DMS153 (cell line): Measurements from ENCODE around the gene SGCD.
"Not testable (repeated sequence)": the region's sequence is repeated elsewhere in the genome, so short reads cannot be mapped to it uniquely, and the experiment has no call there.

Source experiments
- DNase-seq: peaks from one replicate; lab custom pipeline; 2025; lab: John Stamatoyannopoulos, UW

SGCD gene

GRCh38 chr5:156582193-156582598 lies 255.2 kb downstream of the SGCD start:
- no peak for DNase-seq

DNA sequence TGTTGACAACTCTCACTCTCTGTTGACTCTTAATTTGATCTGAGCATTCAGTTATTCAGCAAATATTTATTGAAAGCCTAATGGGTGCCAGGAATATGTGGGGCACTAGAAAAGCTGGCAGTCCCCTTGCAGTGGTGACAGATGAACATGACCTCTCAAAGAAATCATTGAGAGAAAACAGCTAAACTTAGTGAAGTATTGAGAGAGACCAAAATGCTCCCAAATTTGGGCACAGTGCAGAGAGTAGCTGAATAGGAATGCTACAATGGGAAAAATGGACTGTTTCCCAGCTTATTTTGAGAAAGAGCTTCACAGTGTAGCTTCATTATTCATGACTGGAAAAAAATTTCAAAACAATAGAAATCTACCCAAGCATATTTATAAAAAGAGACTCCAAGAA lies 257.9 kb downstream of the SGCD start:
- DNase-seq = no peak

GRCh38 chr5:156585999-156586398 lies 259.0 kb downstream of the SGCD start:
- DNase-seq = no peak

DNA sequence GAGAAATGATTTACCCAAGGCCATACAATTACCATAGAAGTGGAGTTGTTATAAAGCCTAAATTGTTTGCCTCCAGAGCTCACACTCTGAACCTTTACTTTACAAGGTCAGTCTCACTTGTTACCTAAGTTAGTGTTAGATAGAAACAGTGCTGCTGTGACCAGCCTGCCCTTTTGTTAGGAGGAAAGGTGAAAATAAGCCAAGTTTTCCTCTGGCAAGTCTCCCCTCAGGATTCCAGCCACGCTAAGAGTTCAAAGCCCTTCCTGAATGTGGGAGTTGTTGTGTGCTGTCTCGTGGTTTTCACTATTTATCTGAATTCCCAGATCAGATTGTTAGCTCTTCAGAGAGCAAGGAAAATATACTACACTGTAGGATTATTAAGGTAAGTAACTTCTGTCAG lies 260.0 kb downstream of the SGCD start:
- DNase-seq = no peak

GRCh38 chr5:156588306-156588705 lies 261.3 kb downstream of the SGCD start:
- no peak for DNase-seq

DNA sequence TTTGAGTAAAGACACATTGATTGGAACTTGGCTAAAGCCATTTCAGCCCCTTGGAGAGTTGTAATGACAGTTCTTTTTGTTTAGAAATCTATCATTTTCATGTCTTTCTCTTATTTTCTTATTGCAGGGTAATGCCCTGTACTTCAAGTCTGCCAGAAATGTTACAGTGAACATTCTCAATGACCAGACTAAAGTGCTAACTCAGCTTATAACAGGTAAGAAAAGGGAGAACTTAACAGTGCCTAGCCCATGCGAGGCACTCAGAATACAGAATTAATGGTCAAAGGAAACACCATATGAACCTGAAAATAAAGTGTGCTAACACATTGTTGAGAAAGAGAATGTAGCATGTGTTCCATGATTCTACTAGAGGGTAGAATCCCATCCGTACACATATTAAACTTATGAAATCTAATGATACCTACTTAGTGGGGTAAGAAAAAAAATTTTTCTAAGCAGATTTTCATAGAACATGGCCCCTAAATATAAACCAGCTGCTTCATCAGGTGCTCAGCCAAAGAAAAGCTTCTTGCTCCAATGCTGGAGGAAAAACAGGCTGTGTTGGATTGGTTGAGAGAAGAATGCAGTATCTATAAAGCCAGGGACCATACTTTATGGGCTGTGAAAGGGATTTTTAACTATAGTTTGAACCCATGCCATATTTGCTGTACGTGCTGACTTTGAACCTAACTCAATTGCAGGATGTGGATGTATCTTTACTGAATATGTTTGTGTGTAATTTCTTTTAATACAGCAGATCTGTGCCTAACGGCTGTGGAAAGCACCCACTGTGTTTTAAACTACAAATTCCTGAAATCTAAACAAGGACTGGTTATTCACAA lies 262.4 kb downstream of the SGCD start:
- DNase-seq = no peak

- DNase-seq = no peak
These were observed 262.9 kb downstream of the SGCD start for GRCh38 chr5:156589946-156590216.

DNA sequence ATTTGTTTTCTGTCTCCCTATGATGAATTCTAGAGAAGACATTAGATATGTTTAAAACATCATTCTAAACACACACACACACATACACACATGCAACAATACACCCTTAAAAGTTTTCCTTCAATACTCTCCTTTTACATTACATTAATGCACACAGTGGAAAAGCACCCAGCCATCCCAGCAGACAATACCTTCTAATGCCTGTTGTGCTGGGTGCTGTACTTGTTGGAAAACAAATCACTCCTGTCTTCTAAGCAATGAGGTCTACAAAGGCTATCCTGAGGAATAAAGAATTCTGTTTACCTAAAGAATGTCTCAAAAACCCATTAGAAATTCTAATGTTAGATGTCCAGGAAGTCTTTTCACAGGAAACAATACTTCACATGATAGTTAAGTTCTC lies 264.0 kb downstream of the SGCD start:
- no peak for DNase-seq

- no peak for DNase-seq
These were observed 264.7 kb downstream of the SGCD start for GRCh38 chr5:156591631-156592030.

GRCh38 chr5:156593546-156593945 lies 266.6 kb downstream of the SGCD start:
- DNase-seq = no peak

DNA sequence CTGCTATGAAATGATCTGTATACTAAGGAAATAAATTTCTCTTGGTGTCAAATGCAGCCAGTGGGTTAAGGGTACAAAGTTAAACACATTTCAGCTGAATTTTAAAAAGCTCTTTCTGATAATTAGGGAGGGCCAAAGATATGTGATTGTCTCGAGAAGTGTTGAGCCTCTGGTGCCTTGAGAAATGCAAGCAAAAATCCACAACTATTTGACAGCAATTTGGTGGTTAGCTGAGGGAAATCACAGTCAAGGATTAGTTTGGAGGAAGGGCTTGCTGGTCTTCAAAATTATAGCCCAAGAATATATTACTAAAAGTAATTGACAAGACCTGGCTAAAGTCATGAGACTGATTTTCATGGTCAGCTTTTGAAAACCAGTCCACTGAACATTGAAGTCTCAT lies 267.4 kb downstream of the SGCD start:
- DNase-seq = no peak

DNA sequence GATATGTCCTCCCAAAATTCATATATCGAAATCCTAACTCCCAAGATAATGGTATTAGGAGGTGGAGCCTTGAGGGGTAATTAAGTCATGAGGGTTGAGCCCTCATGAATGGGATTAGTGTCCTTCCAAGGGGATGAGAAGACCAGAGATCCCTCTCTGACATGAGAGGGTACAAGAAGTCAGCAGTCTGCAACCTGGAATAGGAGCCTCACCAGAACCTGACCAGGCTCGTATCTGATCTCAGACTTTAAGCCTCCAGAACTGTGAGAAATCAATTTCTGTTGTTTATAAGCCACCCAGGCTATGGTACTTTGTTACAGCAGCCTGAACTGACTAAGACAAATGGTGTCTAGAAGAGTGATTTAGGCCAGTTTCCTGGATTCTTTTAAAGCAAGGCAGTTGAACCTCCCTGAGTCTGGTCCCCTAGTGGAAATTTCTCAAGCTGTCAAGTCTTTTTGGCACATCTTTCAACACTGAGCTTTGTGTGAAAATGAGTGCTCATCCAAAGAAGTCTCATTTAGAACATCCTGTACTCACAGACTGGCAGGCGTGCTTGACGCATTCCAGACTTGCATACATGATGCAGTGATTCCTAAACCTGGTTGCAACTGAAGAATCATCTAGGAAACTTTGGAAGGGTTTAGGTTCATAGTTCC lies 268.3 kb downstream of the SGCD start:
- no peak for DNase-seq

DNA sequence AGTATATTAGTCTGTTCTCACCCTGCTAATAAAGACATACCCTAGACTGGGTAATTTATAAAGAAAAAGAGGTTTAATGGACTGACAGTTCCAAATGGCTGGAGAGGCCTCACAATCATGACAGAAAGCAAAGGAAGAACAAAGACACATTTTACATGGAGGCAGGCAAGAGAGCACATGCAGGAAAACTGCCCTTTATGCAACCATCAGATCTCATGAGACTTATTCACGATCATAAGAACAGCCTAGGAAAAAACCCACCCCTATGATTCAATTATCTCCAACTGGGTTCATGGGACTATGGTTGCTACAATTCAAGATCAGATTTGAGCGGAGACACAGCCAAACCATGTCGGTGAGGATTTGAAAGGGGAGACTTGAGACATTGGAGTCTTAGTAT lies 270.3 kb downstream of the SGCD start:
- no peak for DNase-seq

DNA sequence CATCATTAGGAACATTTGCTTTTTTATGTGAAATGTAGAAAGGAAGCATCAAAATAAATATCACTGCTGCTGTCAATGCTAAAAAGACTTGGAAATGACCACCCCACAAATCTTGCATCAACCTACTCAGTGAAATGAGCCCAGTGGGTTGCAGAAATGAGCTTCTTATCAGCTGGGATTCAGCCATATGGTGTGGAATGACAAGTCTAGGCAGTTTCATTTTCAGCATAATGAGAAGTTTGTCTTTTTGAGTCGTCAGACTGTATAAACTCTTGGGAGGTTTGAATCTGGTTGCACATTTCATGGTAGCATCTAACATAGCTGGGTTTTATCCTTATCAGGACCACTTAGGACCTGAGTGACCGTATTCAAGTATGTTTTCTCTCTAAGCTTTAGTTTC lies 272.0 kb downstream of the SGCD start:
- DNase-seq = no peak

- not testable (repeated sequence) for DNase-seq
These were observed 283.6 kb downstream of the SGCD start for GRCh38 chr5:156610582-156610981.

- DNase-seq = no peak
These were observed 288.9 kb downstream of the SGCD start for GRCh38 chr5:156615901-156616300.

DNA sequence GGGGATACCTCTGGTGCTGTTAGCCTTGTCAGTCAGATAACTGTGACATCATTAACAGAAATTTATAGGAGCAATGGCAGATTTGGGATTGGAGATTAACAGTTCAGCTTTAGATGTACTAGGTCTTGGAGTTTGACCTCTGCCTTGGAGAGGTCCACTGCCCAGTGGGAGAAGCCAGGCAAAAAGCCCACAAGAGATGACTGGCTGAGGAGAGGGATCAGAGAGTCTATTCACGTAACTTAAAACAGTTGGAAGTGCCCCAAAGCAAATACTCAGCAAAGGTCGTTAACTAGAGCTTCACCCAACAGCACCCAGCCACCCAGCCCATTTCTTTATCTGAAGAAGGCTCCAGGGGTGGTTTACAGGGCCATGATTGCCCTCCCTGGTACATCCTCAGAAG lies 290.5 kb downstream of the SGCD start:
- no peak for DNase-seq

DNA sequence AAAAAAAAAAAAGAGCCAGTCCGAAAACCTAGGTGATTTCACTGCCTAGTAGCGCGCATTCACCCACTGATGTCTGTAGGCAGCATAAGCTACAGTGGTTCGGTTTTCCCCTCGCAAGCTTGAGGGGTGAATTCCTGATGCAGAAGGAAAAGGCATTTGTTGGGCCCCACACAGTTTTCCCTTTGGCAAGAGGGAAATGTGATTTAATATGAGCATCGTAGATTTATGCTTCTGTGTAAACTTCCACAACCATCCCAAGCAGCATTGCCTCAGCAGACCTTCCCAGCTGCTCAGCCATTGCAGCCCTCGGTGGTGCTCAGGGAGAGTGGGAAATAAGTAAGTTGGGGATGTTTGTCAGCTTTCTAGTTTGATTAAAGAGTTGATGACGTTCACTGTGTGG lies 291.6 kb downstream of the SGCD start:
- no peak for DNase-seq

- no peak for DNase-seq
These were observed 294.8 kb downstream of the SGCD start for GRCh38 chr5:156621719-156622118.

DNA sequence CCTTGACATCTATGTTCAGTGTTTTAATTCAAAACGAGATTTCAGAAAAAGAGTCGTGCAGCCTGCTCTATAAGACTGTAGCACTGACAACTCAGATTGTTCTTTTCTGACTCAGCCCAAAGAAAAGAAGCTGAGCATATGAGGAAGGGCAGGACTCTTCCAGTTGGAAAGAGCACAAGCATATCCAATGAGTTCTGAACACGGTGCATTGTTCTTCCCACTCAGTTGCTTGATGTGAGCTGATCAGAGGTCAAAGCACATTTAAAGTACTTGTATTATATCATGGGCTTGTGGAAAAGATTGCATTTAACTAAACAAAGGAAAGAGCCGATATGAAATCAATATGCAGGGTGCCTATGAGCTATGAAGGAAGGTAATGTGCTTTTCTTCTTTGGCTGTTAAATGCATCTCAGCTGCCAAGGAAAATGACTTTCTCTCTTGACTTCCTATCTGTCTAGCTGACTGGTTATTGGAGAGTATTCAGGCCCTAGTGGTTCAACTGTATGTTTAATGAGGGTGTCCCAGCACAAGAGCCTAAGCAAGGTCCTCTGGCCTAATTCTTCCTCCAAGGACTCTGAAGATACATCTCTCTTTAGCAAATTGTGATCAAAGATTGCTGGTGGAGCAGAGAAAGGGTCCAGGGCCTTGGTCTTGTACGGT lies 296.5 kb downstream of the SGCD start:
- no peak for DNase-seq

DNA sequence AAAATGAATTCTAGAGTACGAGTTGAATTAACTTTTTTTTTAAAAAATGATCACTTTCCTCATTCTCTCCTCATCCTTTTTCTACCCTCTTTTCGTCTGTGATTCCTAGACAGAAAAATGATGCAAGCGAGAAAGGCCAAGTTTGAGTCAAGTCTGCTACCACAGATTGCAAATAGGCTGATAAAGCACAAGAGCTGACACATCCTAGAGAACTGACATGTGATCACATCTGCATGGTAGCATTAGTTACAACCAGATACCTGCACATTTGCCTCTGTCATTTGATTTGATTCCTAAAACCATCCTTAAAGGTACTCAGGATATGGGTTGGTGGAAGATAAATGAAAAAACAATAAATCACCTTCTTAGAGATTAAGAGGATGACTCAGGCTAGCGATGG lies 297.7 kb downstream of the SGCD start:
- DNase-seq = no peak

- no peak for DNase-seq
These were observed 301.5 kb downstream of the SGCD start for GRCh38 chr5:156628421-156628820.

DNA sequence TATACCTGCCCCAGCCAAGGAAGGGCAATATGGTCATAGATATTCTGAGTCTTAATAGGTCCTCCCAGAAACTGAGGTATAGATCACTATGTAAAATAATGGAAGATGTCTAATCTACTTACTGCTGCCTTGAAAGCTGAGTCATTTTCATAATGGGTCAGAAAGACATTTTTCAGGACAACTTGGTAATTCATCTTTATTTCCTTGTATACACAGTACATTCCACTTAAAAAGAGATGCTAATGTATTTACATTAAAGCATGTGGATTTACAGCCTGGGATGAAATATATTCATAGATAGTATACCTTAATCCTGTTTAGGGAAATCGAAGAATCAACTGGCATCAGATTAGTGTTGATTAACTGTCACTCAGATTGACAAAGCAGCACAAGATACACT lies 304.0 kb downstream of the SGCD start:
- no peak for DNase-seq
